CD4-positive, alpha-beta T cell (primary cell): Measurements from ENCODE around the gene PINLYP. TPM values are rescaled to one million over a fixed set of nuclear protein-coding genes. Genes with fewer than 3 reads are reported as not detected.
A peak's percentile ranks its signal among the peaks of the same experiment; 100 is the strongest.

Source experiments
- ATAC-seq: fragments of 200-7000 bp; cut with Tn5 transposase; one replicate; pipeline ENCODE4 v1.10.0; 2022; ENCODE audit warnings: mild to moderate bottlenecking; ENCODE audit not compliant: poor library complexity
- CTCF ChIA-PET: fragments of 350-600 bp; sonication (Branson Sonifier 250); formaldehyde crosslinking; loops from one replicate; lab custom pipeline; 2021; ENCODE audit warnings: antibody characterized with exemption, inconsistent platforms; lab: Charles Lee
- POLR2A ChIA-PET: fragments of 350-600 bp; sonication (Branson Sonifier 250); formaldehyde crosslinking; loops from one replicate; lab custom pipeline; 2021; ENCODE audit warnings: antibody characterized with exemption, inconsistent platforms; lab: Charles Lee
- DNase-seq, 14 experiments: peaks; one replicate each; pipeline ENCODE4 v3.0.0-alpha.2; 2013 to 2020; ENCODE audit warnings: mixed read lengths in 2 of 14
- H3K27ac ChIP-seq, 2 donors: one replicate each; pipeline versions ENCODE4 v1.5.1 to v1.7.0; 2013; ENCODE audit warnings: low read length in 2 of 2, low read depth in 1 of 2, mild to moderate bottlenecking in 1 of 2
- H3K27me3 ChIP-seq, 2 experiments: 1 replicate in 1 of 2; 2 replicates in 1 of 2; pipeline versions ENCODE4 v1.6.1 to v1.7.0; 2013; ENCODE audit warnings: low read length in 2 of 2, control low read depth in 1 of 2, mild to moderate bottlenecking in 1 of 2, moderate library complexity in 1 of 2; ENCODE audit not compliant: insufficient read depth in 2 of 2, control insufficient read depth in 1 of 2
- H3K36me3 ChIP-seq: one replicate; pipeline ENCODE4 v1.6.1; 2013; ENCODE audit warnings: low read length, control low read depth; ENCODE audit not compliant: insufficient read depth
- H3K4me1 ChIP-seq: one replicate; pipeline ENCODE4 v1.6.1; 2013; ENCODE audit warnings: low read length, control low read depth; ENCODE audit not compliant: insufficient read depth
- H3K4me3 ChIP-seq: one replicate; pipeline ENCODE4 v1.5.1; 2013; ENCODE audit warnings: mild to moderate bottlenecking, low read length, moderate library complexity
- H3K9me3 ChIP-seq, 2 experiments: 1 replicate in 1 of 2; 2 replicates in 1 of 2; pipeline versions ENCODE4 v1.6.1 to v1.7.0; 2013; ENCODE audit warnings: low read length in 2 of 2, mild to moderate bottlenecking in 2 of 2, control low read depth in 1 of 2, moderate library complexity in 1 of 2; ENCODE audit not compliant: control insufficient read depth in 1 of 2, insufficient read depth in 1 of 2
- H3K27ac Mint-ChIP-seq: one replicate; pipeline ENCODE4 v1.8.0; 2020; ENCODE audit warnings: mixed read lengths
- H3K27me3 Mint-ChIP-seq: one replicate; pipeline ENCODE4 v1.8.0; 2021; ENCODE audit warnings: mixed read lengths
- H3K36me3 Mint-ChIP-seq: one replicate; pipeline ENCODE4 v1.8.0; 2021; ENCODE audit warnings: low read depth, mixed read lengths
- H3K4me1 Mint-ChIP-seq: one replicate; pipeline ENCODE4 v1.8.0; 2021; ENCODE audit warnings: low read depth, mixed read lengths
- H3K4me3 Mint-ChIP-seq: one replicate; pipeline ENCODE4 v1.8.0; 2020; ENCODE audit warnings: mild to moderate bottlenecking, mixed read lengths
- H3K9me3 Mint-ChIP-seq: one replicate; pipeline ENCODE4 v1.8.0; 2020; ENCODE audit warnings: mixed read lengths
- CTCF ChIP-seq: fragments of 200-600 bp; IDR thresholded peaks from one replicate; pipeline ENCODE4 v1.8.0; 2022; ENCODE audit warnings: antibody characterized with exemption, mild to moderate bottlenecking
- intact Hi-C, 2 experiments: fragments of 100-400 bp; cut with DNase I in 1 of 2; cut with micrococcal nuclease in 1 of 2; formaldehyde crosslinking; loops; one replicate each; pipeline versions ENCODE4 v1.15.1 to v1.9.0; 2023 to 2025; cut with DNase I, micrococcal nuclease
- total RNA-seq, 174 experiments: library from RNA in 2 of 174; stranded (reverse) in 2 of 174; gene quantifications; one replicate each; pipeline ENCODE4 v1.2.3 and lab custom pipeline; 2021 to 2026

Gene PINLYP
- total RNA-seq, 2 experiments from 2014 or later: not detected

GRCh38 chr19:43555185-43555770 lies 20.3 kb upstream of the PINLYP start:
- peak overlapping the region; percentile 15 for H3K27ac Mint-ChIP-seq
- ATAC-seq (peak; percentile 100), DNase-seq (peak; percentile 76 to 91 (median 82))
- H3K9me3 ChIP-seq: no peaks in the 10 kb centered on the region
- H3K36me3 Mint-ChIP-seq: peaks cover 76% of the 10 kb centered on the region
- peaks cover 13% of the 10 kb centered on the region for H3K4me1 Mint-ChIP-seq
- no peaks in the 10 kb centered on the region for H3K27me3 Mint-ChIP-seq
- H3K4me3 ChIP-seq: no peak overlapping the region
- intact Hi-C loops: loop anchor here (1.0 to 10.0 kb wide), 4 partner anchors 20 to 230 kb away; partner anchors contain the start of genes KCNN4 (in 1 of the 2), PINLYP (in 1 of the 2) and XRCC1 (in 1 of the 2)
- no peak overlapping the region for H3K27ac ChIP-seq
- ChIA-PET POLR2A (interaction anchor here (0.6 to 3.0 kb wide), 10 partner anchors 8 to 116 kb away, joined by 3 to 52 read pairs (median 4); partner anchors contain the start of genes IRGQ, PHLDB3, ZNF575 and ZNF576), CTCF (interaction anchor here (0.6 to 4.5 kb wide), 23 partner anchors 9 to 190 kb away, joined by 3 to 122 read pairs (median 4); partner anchors contain the start of genes IRGQ, PHLDB3, PINLYP and XRCC1)
- H3K36me3 ChIP-seq: peaks cover 59% of the 10 kb centered on the region
- TF ChIP-seq CTCF: peak; percentile 82
- H3K4me1 ChIP-seq: peaks cover 7% of the 10 kb centered on the region
- H3K9me3 Mint-ChIP-seq: no peaks in the 10 kb centered on the region
- H3K4me3 Mint-ChIP-seq: peak overlapping the region; percentile 8
- H3K27me3 ChIP-seq: no peaks in the 10 kb centered on the region

- Mint-ChIP-seq H3K27me3 (no peaks in the 10 kb centered on the region), H3K4me1 (peaks cover 57% of the 10 kb centered on the region), H3K36me3 (peaks cover 50% of the 10 kb centered on the region), H3K9me3 (no peaks in the 10 kb centered on the region), H3K27ac (peak overlapping the region; percentile 96), H3K4me3 (peak overlapping the region; percentile 37)
- DNase-seq: peak in 4 of 14 experiments; percentile 15 to 41 (median 28)
- H3K4me1 ChIP-seq: peaks cover 50% of the 10 kb centered on the region
- H3K36me3 ChIP-seq: peaks cover 25% of the 10 kb centered on the region
- H3K9me3 ChIP-seq: no peaks in the 10 kb centered on the region
- ChIA-PET CTCF (interaction anchor here (1.1 to 6.0 kb wide), 2 partner anchors 17 to 34 kb away, joined by 3 to 31 read pairs; partner anchors contain the start of genes IRGQ and ZNF576), POLR2A (interaction anchor here (2.8 to 6.4 kb wide), 2 partner anchors 27 to 35 kb away, joined by 17 to 40 read pairs; partner anchors contain the start of genes IRGQ, ZNF575 and ZNF576)
- intact Hi-C loops: loop anchor here in 1 of 2 experiments (5.0 kb wide), 1 partner anchor 33 kb away; the partner anchor contains the start of gene ETHE1
- TF ChIP-seq CTCF: no peak
- no peaks in the 10 kb centered on the region for H3K27me3 ChIP-seq
- no peak for ATAC-seq
- H3K27ac ChIP-seq: peak overlapping the region in 1 of 2 donors; percentile 27
- no peak overlapping the region for H3K4me3 ChIP-seq
Measured at GRCh38 chr19:43560687-43561086, 14.9 kb upstream of the PINLYP start.

GRCh38 chr19:43561139-43561970 lies 14.2 kb upstream of the PINLYP start:
- H3K4me1 Mint-ChIP-seq: peaks cover 57% of the 10 kb centered on the region
- no peaks in the 10 kb centered on the region for H3K27me3 Mint-ChIP-seq
- peak overlapping the region; percentile 96 for H3K27ac Mint-ChIP-seq
- H3K9me3 ChIP-seq: no peaks in the 10 kb centered on the region
- POLR2A ChIA-PET: interaction anchor here (1.8 to 6.4 kb wide), 3 partner anchors 27 to 79 kb away, joined by 4 to 40 read pairs (median 17); partner anchors contain the start of genes CADM4, IRGQ, ZNF575 and ZNF576
- peak overlapping the region; percentile 47 for H3K4me3 ChIP-seq
- peaks cover 45% of the 10 kb centered on the region for H3K36me3 Mint-ChIP-seq
- DNase-seq: no peak
- peaks cover 50% of the 10 kb centered on the region for H3K4me1 ChIP-seq
- peaks cover 18% of the 10 kb centered on the region for H3K36me3 ChIP-seq
- no peaks in the 10 kb centered on the region for H3K27me3 ChIP-seq
- H3K27ac ChIP-seq: peak overlapping the region; percentile 82 to 93
- CTCF ChIA-PET: interaction anchor here (1.1 to 6.0 kb wide), 2 partner anchors 18 to 34 kb away, joined by 3 to 31 read pairs; partner anchors contain the start of genes IRGQ and ZNF576
- H3K4me3 Mint-ChIP-seq: peak overlapping the region; percentile 85
- TF ChIP-seq CTCF: no peak
- intact Hi-C loops: loop anchor here in 1 of 2 experiments (5.0 kb wide), 1 partner anchor 34 kb away; the partner anchor contains the start of gene ETHE1
- no peak for ATAC-seq
- no peaks in the 10 kb centered on the region for H3K9me3 Mint-ChIP-seq
